NCI-H748 treated with DMSO at 0.1 percent for 48 hours (cell line): ENCODE results near the gene ZYG11B.
"Not testable (repeated sequence)": the region's sequence is repeated elsewhere in the genome, so short reads cannot be mapped to it uniquely, and the experiment has no call there.

ENCODE experiments used
- DNase-seq: peaks from one replicate; lab custom pipeline; 2025; lab: John Stamatoyannopoulos, UW

Gene ZYG11B

GRCh38 chr1:52726265-52727113, at the start of gene ZYG11B:
ZYG11B (plus strand) TSS chr1:52726453; CDS start chr1:52726654, 201 bp downstream.
- peak; percentile 82 for DNase-seq

- no peak for DNase-seq
These were observed 49.0 kb upstream of the ZYG11B start for GRCh38 chr1:52677076-52677806.

DNA sequence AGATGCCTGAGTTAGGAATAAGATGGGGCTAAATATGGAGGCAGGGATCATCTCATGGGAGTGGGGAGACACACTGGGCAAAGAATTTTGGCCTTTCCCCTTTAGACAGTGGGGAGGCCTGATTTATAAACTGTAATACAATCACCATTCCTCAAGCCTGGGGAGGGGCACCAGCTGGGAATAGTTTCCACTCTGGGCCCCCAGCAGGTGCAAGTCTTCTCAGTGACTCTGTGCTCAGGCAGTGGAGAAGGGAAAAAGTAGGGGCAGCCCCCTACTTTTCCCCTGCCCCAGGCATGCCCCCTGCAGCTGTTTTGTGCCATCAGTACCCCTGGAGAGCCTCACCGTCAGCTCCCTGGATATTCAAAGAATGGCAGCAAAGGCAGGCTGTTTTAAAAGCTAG, 47.2 kb upstream of the ZYG11B start:
- no peak for DNase-seq

GRCh38 chr1:52679498-52679897, 46.8 kb upstream of the ZYG11B start:
- DNase-seq, result no peak

DNA sequence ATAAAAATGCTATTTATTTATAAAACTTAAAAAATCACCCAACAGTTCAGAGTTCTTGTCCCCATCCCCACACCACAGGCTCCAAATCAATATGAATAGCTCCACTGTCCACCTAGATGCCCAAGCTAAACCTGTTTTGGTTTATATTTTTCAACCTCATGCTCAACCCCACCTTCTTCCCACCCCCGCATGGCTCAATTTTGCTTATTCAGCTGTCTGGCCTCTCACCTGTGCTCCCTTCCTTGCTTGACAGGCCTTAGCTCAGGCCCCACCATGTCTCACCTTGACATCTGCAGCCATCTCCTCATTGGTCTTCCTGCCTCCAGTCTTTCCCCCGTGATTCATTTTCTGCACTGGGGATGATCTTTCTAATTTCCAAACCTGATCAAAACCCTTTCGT, 45.9 kb upstream of the ZYG11B start:
- no peak for DNase-seq

GRCh38 chr1:52681136-52681535, 45.1 kb upstream of the ZYG11B start:
- DNase-seq, result no peak

- DNase-seq, result no peak
These were observed 42.8 kb upstream of the ZYG11B start for GRCh38 chr1:52683367-52683940.

DNA sequence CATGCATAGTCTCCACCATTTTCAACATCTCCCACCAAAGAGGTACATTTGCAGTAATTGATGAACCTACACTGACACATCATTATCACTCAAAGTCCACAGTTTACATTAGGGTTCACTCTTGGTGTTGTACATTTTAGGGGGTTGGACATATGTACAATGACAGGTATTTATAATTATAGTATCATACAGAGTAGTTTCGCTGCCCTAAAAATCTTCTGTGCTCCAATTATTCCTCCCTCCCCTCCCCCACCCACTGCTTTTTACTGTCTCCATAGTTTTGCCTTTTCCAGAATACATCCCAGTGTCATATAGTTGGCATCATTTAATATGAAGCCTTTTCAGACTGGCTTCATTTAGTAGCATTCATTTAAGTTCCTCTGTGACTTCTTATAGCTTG, 41.7 kb upstream of the ZYG11B start:
- no peak for DNase-seq

- DNase-seq, result peak; percentile 43
These were observed 39.9 kb upstream of the ZYG11B start for GRCh38 chr1:52686261-52686751.

DNA sequence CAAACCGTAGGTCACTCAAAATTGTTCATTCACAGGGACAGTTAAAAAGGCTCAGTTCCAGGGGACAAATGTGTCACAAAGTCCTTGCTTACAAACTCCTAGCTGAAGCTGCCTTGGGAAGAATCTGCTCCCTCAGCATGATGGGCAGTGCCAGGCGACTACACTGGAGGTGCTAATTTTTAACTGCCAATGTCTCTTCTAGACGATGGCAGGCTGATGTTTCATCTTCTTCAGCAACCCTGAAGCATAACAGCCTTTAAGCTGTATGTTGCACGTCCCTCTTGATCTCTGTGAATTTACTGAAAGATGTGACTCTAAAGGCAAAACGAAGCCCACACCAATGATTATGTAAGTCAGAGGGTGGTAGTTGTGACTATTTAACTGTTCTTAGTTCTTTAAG, 39.4 kb upstream of the ZYG11B start:
- DNase-seq, result no peak

DNA sequence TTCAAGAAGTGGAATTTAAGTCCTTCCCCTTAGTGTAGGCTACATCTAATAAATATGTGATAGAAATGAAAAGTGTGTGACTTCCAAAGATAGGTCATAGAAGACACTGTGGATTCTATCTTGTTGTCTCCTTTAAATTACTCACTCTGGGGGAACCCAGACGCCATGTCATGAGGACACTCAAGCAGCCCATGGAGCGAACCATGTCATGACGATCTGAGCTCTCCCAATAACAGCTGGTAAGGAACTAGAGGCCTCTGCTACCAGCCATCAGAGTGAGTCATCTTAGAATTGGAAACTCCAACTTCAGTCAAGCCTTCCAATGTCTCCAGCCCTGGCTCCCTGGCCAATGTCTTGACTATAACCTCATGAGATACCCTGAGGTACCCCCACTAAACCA, 34.4 kb upstream of the ZYG11B start:
- no peak for DNase-seq

DNA sequence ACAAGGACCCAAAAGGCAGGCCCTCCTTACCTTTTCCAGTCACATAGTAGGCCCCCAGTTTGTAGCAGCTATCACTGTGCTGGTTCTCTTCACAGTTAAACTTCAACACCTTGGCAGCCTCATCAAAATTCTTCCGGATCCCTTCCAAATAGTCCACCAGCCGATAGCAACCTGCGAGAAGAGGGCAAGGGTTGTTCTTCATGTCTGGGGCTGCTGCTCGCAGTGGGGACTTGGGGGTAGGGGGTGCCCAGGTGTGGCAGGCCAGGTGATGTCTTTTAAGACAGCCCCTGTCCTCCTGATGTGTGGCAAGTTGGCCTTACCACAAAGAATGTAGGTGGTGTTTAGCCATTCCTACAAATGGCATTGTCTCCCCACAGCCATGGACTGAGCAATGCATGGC, 33.6 kb upstream of the ZYG11B start:
- no peak for DNase-seq

DNA sequence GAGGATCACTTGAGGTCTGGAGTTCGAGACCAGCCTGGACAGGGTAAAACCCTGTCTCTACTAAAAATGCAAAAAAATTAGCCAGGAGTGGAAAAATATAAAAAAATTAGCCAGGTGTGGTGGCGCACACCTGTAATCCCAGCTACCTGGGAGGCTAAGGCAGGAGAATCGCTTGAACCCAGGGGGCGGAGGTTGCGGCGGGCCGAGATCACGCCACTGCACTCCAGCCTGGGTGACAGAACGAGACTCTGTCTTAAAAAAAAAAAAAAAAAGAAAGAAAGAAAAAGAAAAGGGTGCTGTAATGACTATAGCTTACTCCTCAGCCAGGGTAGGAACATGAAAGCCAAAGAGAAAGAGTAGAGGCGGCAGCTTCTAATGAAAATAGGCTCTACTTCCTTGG, 32.9 kb upstream of the ZYG11B start:
- not testable (repeated sequence) for DNase-seq

DNA sequence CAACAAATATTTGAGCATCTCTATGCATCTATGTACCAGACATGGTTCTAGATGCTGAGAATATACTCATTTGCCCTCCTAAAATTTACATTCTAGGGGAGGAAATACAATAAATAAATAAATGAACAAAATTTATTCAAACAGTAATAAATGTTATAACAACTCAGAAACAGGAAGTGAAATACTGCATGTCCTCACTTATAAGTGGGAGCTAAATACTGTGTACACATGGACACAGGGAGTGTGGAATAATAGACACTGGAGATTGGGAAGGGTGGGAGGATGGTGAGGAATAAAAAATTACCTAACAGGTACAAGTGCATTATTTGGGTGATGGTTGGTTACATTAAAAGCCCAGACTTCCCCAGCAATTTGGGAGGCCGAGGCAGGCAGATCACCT, 32.4 kb upstream of the ZYG11B start:
- no peak for DNase-seq

GRCh38 chr1:52695627-52696026, 30.6 kb upstream of the ZYG11B start:
- no peak for DNase-seq

GRCh38 chr1:52697795-52698674, 28.2 kb upstream of the ZYG11B start, which contains the start of gene COA7:
COA7 (minus strand) TSS chr1:52698347; CDS start chr1:52698326, 21 bp downstream.
- peak; percentile 59 for DNase-seq

- peak; percentile 80 for DNase-seq
These were observed 23.1 kb upstream of the ZYG11B start for GRCh38 chr1:52702886-52703787.

DNA sequence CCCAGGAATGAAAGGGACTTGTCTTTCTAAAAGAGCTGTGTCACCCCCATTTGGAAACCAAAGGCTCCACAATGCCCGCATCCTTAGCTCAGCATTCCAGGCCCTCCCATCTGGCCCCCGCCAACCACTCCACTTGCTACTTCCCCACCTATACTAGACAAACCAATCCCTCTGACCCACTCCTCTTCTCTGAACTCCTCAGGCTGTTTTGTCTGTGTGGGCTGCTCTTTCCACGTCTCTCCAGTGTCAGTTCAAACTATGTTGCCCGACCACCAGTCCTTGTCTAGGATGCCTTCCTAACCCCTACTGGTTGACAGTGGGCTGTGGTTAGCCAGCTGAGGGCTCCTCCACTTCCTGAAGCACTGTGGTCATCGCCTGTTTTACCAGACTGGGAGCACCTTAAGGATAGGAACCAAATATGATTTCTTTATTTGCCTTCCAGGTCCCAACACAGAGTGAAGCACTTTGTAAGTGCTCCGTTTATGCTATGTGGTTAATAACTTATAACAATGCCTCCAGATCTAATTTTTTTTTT, 20.1 kb upstream of the ZYG11B start:
- DNase-seq, result no peak

DNA sequence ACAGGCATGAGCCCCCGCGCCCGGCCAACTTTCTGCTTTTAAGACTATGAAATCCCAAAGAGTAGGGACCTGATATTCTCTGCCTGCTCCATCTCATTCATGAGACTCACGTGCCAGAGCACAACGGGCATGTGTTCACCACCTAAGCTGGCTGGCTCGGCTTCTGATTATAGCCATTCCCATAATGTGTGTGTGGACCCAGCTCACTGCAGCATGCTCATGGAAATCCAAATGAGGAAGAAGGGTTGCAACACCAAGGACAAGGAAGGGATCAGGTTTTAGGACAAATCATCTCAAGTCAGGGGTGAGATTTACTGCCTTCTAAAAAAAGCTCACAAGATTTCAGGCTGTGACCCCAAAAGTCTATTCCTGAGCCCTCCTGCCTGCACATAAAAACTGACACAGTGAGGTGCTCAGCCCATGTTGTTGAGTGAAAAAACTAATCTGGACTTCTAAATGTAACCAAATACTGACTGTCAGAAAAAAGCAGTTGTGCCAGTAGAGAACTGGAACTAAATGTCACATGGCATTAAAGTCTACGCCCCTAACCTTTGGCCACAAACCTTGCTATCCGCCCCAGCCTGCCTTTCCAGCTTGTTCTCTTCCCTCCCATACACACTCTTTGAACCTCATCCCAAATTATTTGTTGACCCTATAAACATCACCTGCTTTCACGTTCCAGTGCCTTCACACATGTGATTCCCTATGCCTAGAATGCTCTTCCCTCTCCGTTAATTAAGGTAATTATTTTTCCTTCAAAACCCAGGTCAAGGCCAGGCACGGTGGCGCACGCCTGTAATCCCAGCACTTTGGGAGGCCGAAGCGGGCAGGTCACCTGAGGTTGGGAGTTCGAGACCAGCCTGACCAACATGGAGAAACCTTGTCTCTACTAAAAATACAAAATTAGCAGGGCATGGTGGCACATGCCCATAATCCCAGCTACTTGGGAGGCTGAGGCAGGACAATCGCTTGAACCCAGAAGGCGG, 19.0 kb upstream of the ZYG11B start:
- DNase-seq, result no peak
